ENCODE measurements around the gene CT47C1. TPM values are rescaled to one million over a fixed set of nuclear protein-coding genes. Genes with fewer than 3 reads are reported as not detected.

The CT47C1 gene
- total RNA-seq (2022; extraction: Qiagen RNA extraction): not detected in 5 replicates

DNA sequence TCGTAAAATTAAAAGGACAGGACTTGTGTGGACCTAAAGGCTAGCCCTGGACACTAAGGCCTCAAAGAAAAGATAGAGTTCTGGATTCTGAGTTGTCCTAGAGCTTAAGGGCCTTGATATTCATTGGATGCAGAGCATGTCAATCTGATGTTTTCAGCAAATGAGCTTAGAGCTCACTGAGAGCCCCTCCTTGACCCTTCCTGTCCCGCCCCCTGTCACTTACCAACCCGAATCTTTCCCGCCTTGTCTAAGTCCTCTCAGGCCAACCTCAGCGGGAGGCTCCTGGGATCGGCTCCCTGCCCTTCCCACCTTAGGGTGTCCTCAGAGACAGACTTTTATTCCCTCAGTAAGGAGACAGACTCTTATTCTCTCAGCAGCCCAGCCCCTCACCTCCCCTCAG is at the start of gene CT47C1:
TSS of gene CT47C1 (plus strand) at position 250 of the 400 bp plus-strand sequence. CDS start 233 bp downstream, outside the sequence.

Other genes starting within 250 kb of the CT47C1 start
- gene ZCCHC12, start 249.2 kb upstream of the CT47C1 start, total RNA-seq (2022; extraction: Qiagen RNA extraction): 0.10 to 0.24 TPM (median 0.19 TPM) in 5 replicates
- 2.5 to 3.9 TPM (median 3.3 TPM) in 5 replicates for gene LONRF3, start 98.4 kb upstream of the CT47C1 start, total RNA-seq (2022; extraction: Qiagen RNA extraction)
- gene KIAA1210, start 54.8 kb downstream of the CT47C1 start, total RNA-seq (2022; extraction: Qiagen RNA extraction): not detected in 5 replicates
- gene PGRMC1, start 163.3 kb downstream of the CT47C1 start, total RNA-seq (2022; extraction: Qiagen RNA extraction): 137 to 153 TPM (median 149 TPM) in 5 replicates

Data from A549 treated with Mapracorat at 1 μM for 4 hours (cell line).